ENCODE data around the gene DENND6B.
A peak's percentile ranks its signal among the peaks of the same experiment; 100 is the strongest.
"Not testable (repeated sequence)": the region's sequence is repeated elsewhere in the genome, so short reads cannot be mapped to it uniquely, and the experiment has no call there.

Gene DENND6B

GRCh38 chr22:50325444-50326224 is 1.2 kb downstream of the DENND6B start:
- no peak overlapping the region for H3K4me3 ChIP-seq (ENCODE audit: low read length)
- no peak for TF ChIP-seq ZNF274 (IDR thresholded peaks at IDR 0.05; ENCODE audit: low read depth, low read length)

GRCh38 chr22:50323900-50324299 is 2.9 kb downstream of the DENND6B start:
- H3K4me3 ChIP-seq (ENCODE audit: low read length): no peak overlapping the region
- no peak for TF ChIP-seq ZNF274 (IDR thresholded peaks at IDR 0.05; ENCODE audit: low read depth, low read length)

GRCh38 chr22:50322382-50323104 is 4.3 kb downstream of the DENND6B start:
- H3K4me3 ChIP-seq (ENCODE audit: low read length): not testable (repeated sequence)

- no peak overlapping the region for H3K4me3 ChIP-seq (ENCODE audit: low read length)
- TF ChIP-seq ZNF274 (IDR thresholded peaks at IDR 0.05; ENCODE audit: low read depth, low read length): no peak
Measured at GRCh38 chr22:50320671-50321325, 6.0 kb downstream of the DENND6B start.

- TF ChIP-seq ZNF274 (IDR thresholded peaks at IDR 0.05; ENCODE audit: low read depth, low read length): no peak
- no peak overlapping the region for H3K4me3 ChIP-seq (ENCODE audit: low read length)
Measured at GRCh38 chr22:50320116-50320515, 6.7 kb downstream of the DENND6B start.

- TF ChIP-seq ZNF274 (IDR thresholded peaks at IDR 0.05; ENCODE audit: low read depth, low read length): no peak
Measured at GRCh38 chr22:50319503-50319951, 7.3 kb downstream of the DENND6B start.

GRCh38 chr22:50318698-50319411 is 8.0 kb downstream of the DENND6B start:
- no peak for TF ChIP-seq ZNF274 (IDR thresholded peaks at IDR 0.05; ENCODE audit: low read depth, low read length)

More at GRCh38 chr22:50319503-50319951, 7.3 kb downstream of the DENND6B start:
- no peak overlapping the region for H3K4me3 ChIP-seq (ENCODE audit: low read length)

GRCh38 chr22:50318356-50318697 is 8.5 kb downstream of the DENND6B start:
- no peak for TF ChIP-seq ZNF274 (IDR thresholded peaks at IDR 0.05; ENCODE audit: low read depth, low read length)
- no peak overlapping the region for H3K4me3 ChIP-seq (ENCODE audit: low read length)

More at GRCh38 chr22:50318698-50319411, 8.0 kb downstream of the DENND6B start:
- no peak overlapping the region for H3K4me3 ChIP-seq (ENCODE audit: low read length)

- no peak overlapping the region for H3K4me3 ChIP-seq (ENCODE audit: low read length)
Measured at GRCh38 chr22:50317674-50318073, 9.1 kb downstream of the DENND6B start.

GRCh38 chr22:50317178-50317577 is 9.6 kb downstream of the DENND6B start:
- TF ChIP-seq ZNF274 (IDR thresholded peaks at IDR 0.05; ENCODE audit: low read depth, low read length): no peak
- no peak overlapping the region for H3K4me3 ChIP-seq (ENCODE audit: low read length)

More at GRCh38 chr22:50317674-50318073, 9.1 kb downstream of the DENND6B start:
- no peak for TF ChIP-seq ZNF274 (IDR thresholded peaks at IDR 0.05; ENCODE audit: low read depth, low read length)

- H3K4me3 ChIP-seq (ENCODE audit: low read length): no peak overlapping the region
- no peak for TF ChIP-seq ZNF274 (IDR thresholded peaks at IDR 0.05; ENCODE audit: low read depth, low read length)
Measured at GRCh38 chr22:50316114-50317065, 10.4 kb downstream of the DENND6B start.

- no peak for TF ChIP-seq ZNF274 (IDR thresholded peaks at IDR 0.05; ENCODE audit: low read depth, low read length)
- peak overlapping the region; percentile 30; the same call in 1 of the 2 replicates for H3K4me3 ChIP-seq (ENCODE audit: low read length)
Measured at GRCh38 chr22:50315289-50316113, 11.3 kb downstream of the DENND6B start.

Data from GM08714 (cell line).